ENCODE results near the gene RHAG.

DNA sequence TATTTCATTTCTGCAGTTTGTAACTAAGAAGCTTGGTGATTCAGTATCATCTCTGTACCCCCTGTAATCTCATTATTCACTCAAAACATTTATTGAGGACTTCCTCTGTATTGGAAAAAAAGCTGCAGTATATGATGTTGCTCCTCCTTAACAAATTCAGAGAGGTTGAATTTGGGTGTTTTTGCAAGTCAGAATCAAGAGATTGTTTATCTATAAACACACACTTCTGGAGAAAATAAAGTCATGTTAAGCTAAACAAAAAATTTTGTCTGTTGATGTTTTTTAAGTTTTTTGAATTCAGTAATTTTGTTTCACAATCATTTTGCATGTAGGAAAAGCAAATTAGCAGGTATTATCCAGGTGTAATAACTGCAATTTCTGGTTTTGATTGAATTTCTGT is 11.4 kb upstream of the RHAG start:
- TF ChIP-seq, protein P1, sequence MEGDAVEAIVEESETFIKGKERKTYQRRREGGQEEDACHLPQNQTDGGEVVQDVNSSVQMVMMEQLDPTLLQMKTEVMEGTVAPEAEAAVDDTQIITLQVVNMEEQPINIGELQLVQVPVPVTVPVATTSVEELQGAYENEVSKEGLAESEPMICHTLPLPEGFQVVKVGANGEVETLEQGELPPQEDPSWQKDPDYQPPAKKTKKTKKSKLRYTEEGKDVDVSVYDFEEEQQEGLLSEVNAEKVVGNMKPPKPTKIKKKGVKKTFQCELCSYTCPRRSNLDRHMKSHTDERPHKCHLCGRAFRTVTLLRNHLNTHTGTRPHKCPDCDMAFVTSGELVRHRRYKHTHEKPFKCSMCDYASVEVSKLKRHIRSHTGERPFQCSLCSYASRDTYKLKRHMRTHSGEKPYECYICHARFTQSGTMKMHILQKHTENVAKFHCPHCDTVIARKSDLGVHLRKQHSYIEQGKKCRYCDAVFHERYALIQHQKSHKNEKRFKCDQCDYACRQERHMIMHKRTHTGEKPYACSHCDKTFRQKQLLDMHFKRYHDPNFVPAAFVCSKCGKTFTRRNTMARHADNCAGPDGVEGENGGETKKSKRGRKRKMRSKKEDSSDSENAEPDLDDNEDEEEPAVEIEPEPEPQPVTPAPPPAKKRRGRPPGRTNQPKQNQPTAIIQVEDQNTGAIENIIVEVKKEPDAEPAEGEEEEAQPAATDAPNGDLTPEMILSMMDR (IDR thresholded peaks at IDR 0.05) = no peak
- no peak for TF ChIP-seq POLR2A (IDR thresholded peaks at IDR 0.05)

Measured in gastroesophageal sphincter (tissue), 3 donors.